ENCODE results near the gene FGF14.

The FGF14 gene

DNA sequence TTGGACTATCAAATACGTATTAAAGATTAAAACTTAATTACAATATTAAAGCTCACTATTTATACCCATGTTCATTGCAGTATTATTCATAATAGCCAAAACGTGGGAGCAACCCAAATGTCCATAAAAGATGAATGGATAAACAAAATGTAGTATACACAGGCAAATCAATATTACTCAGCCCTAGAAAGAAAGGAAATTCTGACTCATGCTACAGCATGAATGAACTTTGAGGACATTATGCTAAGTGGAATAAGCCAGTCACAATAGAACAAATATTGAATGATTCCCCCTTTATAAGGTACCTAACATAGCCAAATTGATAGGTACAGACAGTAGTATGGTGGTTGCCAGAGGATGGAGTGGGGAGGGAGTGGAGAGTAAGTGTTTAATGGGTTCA lies 457.3 kb downstream of the FGF14 start:
- Histone ChIP-seq H3K27ac (no peak overlapping the region), H3K4me3 (no peak overlapping the region)
- TF ChIP-seq, protein P1, sequence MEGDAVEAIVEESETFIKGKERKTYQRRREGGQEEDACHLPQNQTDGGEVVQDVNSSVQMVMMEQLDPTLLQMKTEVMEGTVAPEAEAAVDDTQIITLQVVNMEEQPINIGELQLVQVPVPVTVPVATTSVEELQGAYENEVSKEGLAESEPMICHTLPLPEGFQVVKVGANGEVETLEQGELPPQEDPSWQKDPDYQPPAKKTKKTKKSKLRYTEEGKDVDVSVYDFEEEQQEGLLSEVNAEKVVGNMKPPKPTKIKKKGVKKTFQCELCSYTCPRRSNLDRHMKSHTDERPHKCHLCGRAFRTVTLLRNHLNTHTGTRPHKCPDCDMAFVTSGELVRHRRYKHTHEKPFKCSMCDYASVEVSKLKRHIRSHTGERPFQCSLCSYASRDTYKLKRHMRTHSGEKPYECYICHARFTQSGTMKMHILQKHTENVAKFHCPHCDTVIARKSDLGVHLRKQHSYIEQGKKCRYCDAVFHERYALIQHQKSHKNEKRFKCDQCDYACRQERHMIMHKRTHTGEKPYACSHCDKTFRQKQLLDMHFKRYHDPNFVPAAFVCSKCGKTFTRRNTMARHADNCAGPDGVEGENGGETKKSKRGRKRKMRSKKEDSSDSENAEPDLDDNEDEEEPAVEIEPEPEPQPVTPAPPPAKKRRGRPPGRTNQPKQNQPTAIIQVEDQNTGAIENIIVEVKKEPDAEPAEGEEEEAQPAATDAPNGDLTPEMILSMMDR (IDR thresholded peaks at IDR 0.05), result no peak
- DNase-seq (ENCODE audit: low spot score), result no peak

DNA sequence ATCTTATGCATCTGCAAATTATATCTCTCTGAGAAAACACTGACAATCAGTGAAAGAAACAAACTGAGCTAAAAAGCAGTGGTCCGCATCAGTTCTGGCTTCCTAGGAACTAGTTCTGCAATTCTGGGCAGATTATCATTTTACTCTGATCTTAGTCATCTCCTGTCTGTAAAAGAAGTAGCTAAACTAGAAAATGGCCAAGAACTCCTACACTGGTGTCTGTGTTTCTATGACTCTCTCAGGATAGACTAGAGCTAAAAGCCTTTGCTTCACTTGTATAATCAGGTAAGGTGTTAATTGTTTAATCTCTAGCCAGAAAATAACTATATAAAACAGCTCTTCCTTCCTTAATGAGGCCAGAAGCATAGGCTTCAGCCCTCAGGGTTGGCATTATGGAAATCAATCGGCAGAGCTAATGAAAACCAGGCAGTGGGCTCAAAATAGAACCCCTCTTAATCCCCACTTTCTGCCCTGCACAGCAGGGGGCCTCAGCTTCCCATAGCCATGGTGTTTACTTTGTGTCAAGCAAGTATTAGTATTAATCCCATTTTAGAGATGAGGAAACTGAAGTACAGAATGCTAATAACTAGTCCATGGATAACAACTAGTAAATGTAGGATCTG lies 459.2 kb downstream of the FGF14 start:
- Histone ChIP-seq H3K4me3 (no peak overlapping the region), H3K27ac (no peak overlapping the region)
- TF ChIP-seq, protein P1 (IDR thresholded peaks at IDR 0.05), result no peak
- DNase-seq (ENCODE audit: low spot score), result no peak

DNA sequence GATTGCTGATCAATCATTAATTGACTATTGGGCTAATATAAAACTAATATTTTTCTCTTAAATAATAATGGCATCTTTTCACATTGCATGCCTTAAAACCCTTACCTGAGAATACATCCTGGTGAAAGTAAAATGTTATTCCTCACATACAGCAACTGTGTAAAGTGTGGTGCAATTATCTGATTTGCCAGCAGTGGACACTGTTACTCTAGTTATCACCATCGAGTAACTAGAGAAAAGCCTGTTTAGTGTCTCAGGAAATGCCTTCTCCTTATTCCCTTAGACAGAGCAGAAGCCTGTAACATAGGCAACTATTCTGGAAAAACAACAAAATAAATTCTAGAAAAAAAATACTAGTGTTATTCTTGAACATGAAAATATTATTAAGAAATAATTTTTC lies 459.8 kb downstream of the FGF14 start:
- DNase-seq (ENCODE audit: low spot score), result no peak

DNA sequence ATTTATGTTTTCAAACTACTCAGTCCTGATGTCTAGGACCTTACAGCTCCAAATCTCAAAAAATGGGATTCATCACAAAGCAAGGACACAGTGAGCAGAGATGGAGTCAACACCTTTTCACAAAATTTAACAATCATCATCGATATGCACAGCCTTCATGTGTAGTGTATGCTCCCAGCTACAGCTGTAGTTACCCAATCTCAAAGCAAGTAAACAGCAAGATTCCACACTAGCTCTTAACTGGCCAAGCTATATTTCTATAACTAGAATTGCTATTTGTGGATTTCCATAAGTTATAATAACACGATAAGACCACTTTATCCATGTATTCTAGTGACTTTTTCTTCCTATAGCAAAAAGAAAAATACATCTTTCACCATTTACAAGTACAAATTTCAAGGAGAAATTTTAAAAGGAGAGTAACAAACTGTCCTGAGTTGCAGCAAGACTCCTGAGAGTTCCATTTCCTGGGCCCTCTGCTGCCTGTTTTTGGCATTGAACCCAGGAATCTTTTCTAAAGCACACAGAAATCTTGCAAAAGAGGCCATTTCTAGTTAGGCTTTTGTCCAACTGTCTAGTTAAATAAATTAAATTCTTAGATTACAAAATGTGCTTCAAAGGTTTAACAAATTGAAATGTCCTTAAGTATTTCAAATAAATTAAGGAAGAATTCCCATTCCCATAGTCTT lies 460.6 kb downstream of the FGF14 start:
- no peak overlapping the region for H3K4me3 ChIP-seq
- TF ChIP-seq, protein P1 (IDR thresholded peaks at IDR 0.05), result no peak
- no peak for DNase-seq (ENCODE audit: low spot score)
- H3K27ac ChIP-seq, result no peak overlapping the region

More for the DNA sequence above, 459.8 kb downstream of the FGF14 start:
- TF ChIP-seq, protein P1 (IDR thresholded peaks at IDR 0.05), result peak; percentile 72
- Histone ChIP-seq H3K4me3 (no peak overlapping the region), H3K27ac (no peak overlapping the region)

DNA sequence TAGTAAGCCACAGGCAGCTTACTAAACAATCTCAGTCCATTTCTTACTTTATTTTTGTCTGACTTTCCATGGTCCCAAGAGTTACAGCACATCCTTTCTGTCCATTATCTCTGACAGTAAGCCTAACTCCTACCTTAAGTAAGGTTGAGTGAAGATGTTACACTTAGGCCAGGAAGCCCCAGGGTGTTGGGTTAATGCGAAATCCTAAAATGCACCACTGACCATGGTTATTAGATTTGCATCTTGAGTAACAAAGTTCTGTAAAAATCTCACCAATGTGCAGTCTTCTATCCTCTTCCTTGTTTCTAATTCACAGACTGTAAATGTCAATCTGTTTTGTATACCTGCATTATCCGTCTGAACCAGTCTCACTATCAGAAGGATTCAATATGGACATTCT lies 462.5 kb downstream of the FGF14 start:
- H3K27ac ChIP-seq, result no peak overlapping the region
- TF ChIP-seq, protein P1 (IDR thresholded peaks at IDR 0.05), result no peak
- no peak overlapping the region for H3K4me3 ChIP-seq
- no peak for DNase-seq (ENCODE audit: low spot score)

DNA sequence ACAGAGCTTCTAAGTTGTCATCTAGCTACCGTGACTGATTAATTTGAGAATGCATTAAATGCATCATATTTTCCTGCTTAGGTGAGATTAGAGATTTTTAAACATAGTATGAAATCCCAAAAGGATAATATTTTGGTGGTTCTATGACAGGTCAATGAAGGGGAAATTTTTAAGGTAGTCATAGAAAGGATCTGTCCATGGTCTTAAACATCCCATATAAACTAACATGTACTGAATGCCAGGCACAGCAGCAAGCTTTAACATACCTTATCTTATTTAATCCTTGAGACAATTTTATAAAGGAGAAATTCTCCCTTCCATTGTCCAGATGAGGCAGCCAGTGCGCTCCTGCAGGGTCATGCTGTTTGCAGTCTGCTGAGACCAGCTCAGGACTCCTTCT lies 466.0 kb downstream of the FGF14 start:
- DNase-seq (ENCODE audit: low spot score), result no peak
- H3K4me3 ChIP-seq, result no peak overlapping the region
- TF ChIP-seq, protein P1 (IDR thresholded peaks at IDR 0.05), result no peak
- no peak overlapping the region for H3K27ac ChIP-seq

DNA sequence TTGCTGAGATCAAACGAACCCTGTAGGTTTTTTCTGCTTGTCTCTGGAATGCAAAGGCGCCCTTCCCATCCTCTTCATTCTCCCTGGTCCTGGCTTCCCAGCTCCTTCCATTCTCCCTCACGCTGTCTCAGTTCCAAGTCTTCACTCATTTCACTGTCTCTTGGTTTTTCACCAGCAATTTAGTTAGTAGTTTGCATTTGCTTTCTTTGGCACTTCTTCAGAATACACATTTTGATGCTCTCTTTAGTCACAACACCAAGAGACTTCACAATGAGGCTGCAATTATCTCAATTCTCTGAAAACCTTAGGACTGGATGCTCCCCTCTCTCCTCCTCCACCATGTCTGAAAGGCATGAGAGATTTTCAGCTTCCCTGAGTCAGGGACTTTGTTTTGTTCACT lies 470.7 kb downstream of the FGF14 start:
- TF ChIP-seq, protein P1 (IDR thresholded peaks at IDR 0.05), result no peak
- no peak for DNase-seq (ENCODE audit: low spot score)
- no peak overlapping the region for H3K4me3 ChIP-seq
- no peak overlapping the region for H3K27ac ChIP-seq

Measured in coronary artery (tissue), 2 donors.